ENCODE data around the gene HLA-DRB5.

HLA-DRB5 gene

GRCh38 chr6:32519910-32520258, 10.2 kb downstream of the HLA-DRB5 start:
- no peaks in the 10 kb centered on the region for H3K27me3 ChIP-seq (ENCODE audit: control insufficient read depth, low read length)
- H3K4me3 ChIP-seq (ENCODE audit: low read length), result no peak overlapping the region
- no peaks in the 10 kb centered on the region for H4K20me1 ChIP-seq (ENCODE audit: control insufficient read depth, insufficient read depth, low read depth, low read length)
- H3F3A ChIP-seq (ENCODE audit: control insufficient read depth, insufficient read depth), result no peaks in the 10 kb centered on the region
- H3K9me3 ChIP-seq (ENCODE audit: control insufficient read depth, insufficient read depth, low read length), result no peaks in the 10 kb centered on the region
- no peak overlapping the region for H3K27ac ChIP-seq (ENCODE audit: low read depth, low read length)
- no peaks in the 10 kb centered on the region; the same call in 1 of the 2 replicates for H3K79me2 ChIP-seq (ENCODE audit: control insufficient read depth, low read length)
- H3K4me1 ChIP-seq (ENCODE audit: control insufficient read depth, low read length), result peaks cover 8% of the 10 kb centered on the region
- no peaks in the 10 kb centered on the region for H3K9me2 ChIP-seq (replicated peaks; ENCODE audit: control insufficient read depth, low read length)
- no peak for TF ChIP-seq CTCF (IDR thresholded peaks at IDR 0.05; ENCODE audit: low read depth, low read length, poor library complexity, severe bottlenecking)
- no peak for TF ChIP-seq EZH2phosphoT487 (IDR thresholded peaks at IDR 0.05; ENCODE audit: borderline replicate concordance, low read length)
- H3K36me3 ChIP-seq (ENCODE audit: control insufficient read depth, low read length), result peaks cover 4% of the 10 kb centered on the region
- no peak overlapping the region for H3K4me2 ChIP-seq (ENCODE audit: low read length)

- no peaks in the 10 kb centered on the region for H3K9me2 ChIP-seq (replicated peaks; ENCODE audit: control insufficient read depth, low read length)
- no peak overlapping the region for H3K27ac ChIP-seq (ENCODE audit: low read depth, low read length)
- no peaks in the 10 kb centered on the region for H3K9me3 ChIP-seq (ENCODE audit: control insufficient read depth, insufficient read depth, low read length)
- peaks cover 4% of the 10 kb centered on the region for H3K36me3 ChIP-seq (ENCODE audit: control insufficient read depth, low read length)
- no peak overlapping the region for H3K4me2 ChIP-seq (ENCODE audit: low read length)
- H3K27me3 ChIP-seq (ENCODE audit: control insufficient read depth, low read length), result no peaks in the 10 kb centered on the region
- no peaks in the 10 kb centered on the region for H3F3A ChIP-seq (ENCODE audit: control insufficient read depth, insufficient read depth)
- no peak for TF ChIP-seq EZH2phosphoT487 (IDR thresholded peaks at IDR 0.05; ENCODE audit: borderline replicate concordance, low read length)
- no peak for TF ChIP-seq CTCF (IDR thresholded peaks at IDR 0.05; ENCODE audit: low read depth, low read length, poor library complexity, severe bottlenecking)
- peaks cover 8% of the 10 kb centered on the region for H3K4me1 ChIP-seq (ENCODE audit: control insufficient read depth, low read length)
- no peaks in the 10 kb centered on the region for H4K20me1 ChIP-seq (ENCODE audit: control insufficient read depth, insufficient read depth, low read depth, low read length)
- no peak overlapping the region for H3K4me3 ChIP-seq (ENCODE audit: low read length)
- H3K79me2 ChIP-seq (ENCODE audit: control insufficient read depth, low read length), result no peaks in the 10 kb centered on the region; the same call in 1 of the 2 replicates
Measured at GRCh38 chr6:32519118-32519909, 10.8 kb downstream of the HLA-DRB5 start.

- TF ChIP-seq CTCF (IDR thresholded peaks at IDR 0.05; ENCODE audit: low read depth, low read length, poor library complexity, severe bottlenecking) (no peak), EZH2phosphoT487 (IDR thresholded peaks at IDR 0.05; ENCODE audit: borderline replicate concordance, low read length) (no peak)
- Histone ChIP-seq H3K4me3 (ENCODE audit: low read length) (no peak overlapping the region), H3K36me3 (ENCODE audit: control insufficient read depth, low read length) (peaks cover 4% of the 10 kb centered on the region), H3K9me3 (ENCODE audit: control insufficient read depth, insufficient read depth, low read length) (no peaks in the 10 kb centered on the region), H3F3A (ENCODE audit: control insufficient read depth, insufficient read depth) (no peaks in the 10 kb centered on the region), H4K20me1 (ENCODE audit: control insufficient read depth, insufficient read depth, low read depth, low read length) (no peaks in the 10 kb centered on the region), H3K9me2 (replicated peaks; ENCODE audit: control insufficient read depth, low read length) (no peaks in the 10 kb centered on the region), H3K79me2 (ENCODE audit: control insufficient read depth, low read length) (no peaks in the 10 kb centered on the region), H3K27me3 (ENCODE audit: control insufficient read depth, low read length) (no peaks in the 10 kb centered on the region), H3K4me1 (ENCODE audit: control insufficient read depth, low read length) (peaks cover 8% of the 10 kb centered on the region), H3K27ac (ENCODE audit: low read depth, low read length) (no peak overlapping the region), H3K4me2 (ENCODE audit: low read length) (no peak overlapping the region)
Measured at GRCh38 chr6:32517654-32518445, 12.2 kb downstream of the HLA-DRB5 start.
